ENCODE results near the gene KRTAP4-16. TPM values are rescaled to one million over a fixed set of nuclear protein-coding genes. Genes with fewer than 3 reads are reported as not detected.

KRTAP4-16 gene
- total RNA-seq, 1 experiment from 2014 or later, result not detected

- TF ChIP-seq ZNF274 (IDR thresholded peaks at IDR 0.05; ENCODE audit: low read depth, low read length) (no peak), ATF3 (IDR thresholded peaks at IDR 0.05) (no peak), REST (IDR thresholded peaks at IDR 0.05; ENCODE audit: low read depth) (no peak), SRF (IDR thresholded peaks at IDR 0.05; ENCODE audit: low read depth) (no peak)
- ATAC-seq, result no peak
- intact Hi-C loops (cut with micrococcal nuclease), result no loop called here
- Histone ChIP-seq H3K79me2 (ENCODE audit: insufficient read depth, low read length) (no peaks in the 10 kb centered on the region), H3K9ac (ENCODE audit: low read length) (0 out of 2 replicates have a peak overlapping the region, but pooled peaks have one; percentile 2), H3K27ac (ENCODE audit: low read depth, low read length) (no peak overlapping the region), H3K4me1 (ENCODE audit: control insufficient read depth in 1 of 2, insufficient read depth in 2 of 2, low read length in 2 of 2) (peaks cover 39 to 85% of the 10 kb centered on the region in 2 experiments), H3K4me2 (ENCODE audit: low read length) (no peak overlapping the region), H3K9me3 (ENCODE audit: control insufficient read depth in 1 of 2, insufficient read depth in 1 of 2, low read depth in 1 of 2, low read length in 2 of 2) (no peaks in the 10 kb centered on the region; a peak in 1 of 4 replicates), H2AFZ (ENCODE audit: low read depth, low read length, poor library complexity, severe bottlenecking) (no peak overlapping the region), H3K27me3 (ENCODE audit: insufficient read depth, low read length) (no peaks in the 10 kb centered on the region), H3K9me2 (ENCODE audit: insufficient read depth) (no peaks in the 10 kb centered on the region), H3K4me3 (replicated peaks in 1 of 2; ENCODE audit: low read depth in 1 of 2, low read length in 2 of 2) (no peak overlapping the region), H3K36me3 (ENCODE audit: control insufficient read depth in 1 of 2, insufficient read depth in 2 of 2, low read length in 2 of 2) (peaks cover 0 to 15% of the 10 kb centered on the region in 2 experiments; a peak in 1 of 4 replicates), H4K20me1 (ENCODE audit: insufficient read depth) (no peaks in the 10 kb centered on the region)
- DNase-seq (ENCODE audit: low read depth, low spot score), result no peak
- RAD21 ChIA-PET (ENCODE audit: low non-redundant PET in 1 of 2, low total read pairs in 2 of 2, uncharacterized antibody in 2 of 2, unreplicated experiment in 2 of 2), result no interaction called here
- CTCF ChIA-PET, result no interaction called here
- no TSS peak for BruUV-seq (replicated peaks)
- POLR2A ChIA-PET, result no interaction called here
These were observed 37.7 kb downstream of the KRTAP4-16 start for GRCh38 chr17:41064301-41064700.

GRCh38 chr17:41063449-41063848 is 38.6 kb downstream of the KRTAP4-16 start:
- H3K36me3 ChIP-seq (ENCODE audit: control insufficient read depth in 1 of 2, insufficient read depth in 2 of 2, low read length in 2 of 2), result peaks cover 0 to 12% of the 10 kb centered on the region in 2 experiments; a peak in 1 of 4 replicates
- no peak overlapping the region for H2AFZ ChIP-seq (ENCODE audit: low read depth, low read length, poor library complexity, severe bottlenecking)
- no peak for ATAC-seq
- ChIA-PET RAD21 (ENCODE audit: low non-redundant PET in 1 of 2, low total read pairs in 2 of 2, uncharacterized antibody in 2 of 2, unreplicated experiment in 2 of 2) (no interaction called here), POLR2A (no interaction called here), CTCF (no interaction called here)
- no peaks in the 10 kb centered on the region; a peak in 1 of 4 replicates for H3K9me3 ChIP-seq (ENCODE audit: control insufficient read depth in 1 of 2, insufficient read depth in 1 of 2, low read depth in 1 of 2, low read length in 2 of 2)
- peaks cover 47 to 88% of the 10 kb centered on the region in 2 experiments for H3K4me1 ChIP-seq (ENCODE audit: control insufficient read depth in 1 of 2, insufficient read depth in 2 of 2, low read length in 2 of 2)
- H4K20me1 ChIP-seq (ENCODE audit: insufficient read depth), result no peaks in the 10 kb centered on the region
- no peak overlapping the region for H3K4me3 ChIP-seq (replicated peaks in 1 of 2; ENCODE audit: low read depth in 1 of 2, low read length in 2 of 2)
- intact Hi-C loops (cut with micrococcal nuclease), result no loop called here
- BruUV-seq (replicated peaks), result no TSS peak
- H3K27ac ChIP-seq (ENCODE audit: low read depth, low read length), result 0 out of 2 replicates have a peak overlapping the region, but pooled peaks have one; percentile 9
- H3K9me2 ChIP-seq (ENCODE audit: insufficient read depth), result no peaks in the 10 kb centered on the region
- 0 out of 2 replicates have a peak overlapping the region, but pooled peaks have one; percentile 2 for H3K9ac ChIP-seq (ENCODE audit: low read length)
- no peak for DNase-seq (ENCODE audit: low read depth, low spot score)
- no peaks in the 10 kb centered on the region for H3K27me3 ChIP-seq (ENCODE audit: insufficient read depth, low read length)
- H3K79me2 ChIP-seq (ENCODE audit: insufficient read depth, low read length), result no peaks in the 10 kb centered on the region
- no peak overlapping the region for H3K4me2 ChIP-seq (ENCODE audit: low read length)
- TF ChIP-seq POLR2A (IDR thresholded peaks at IDR 0.05; ENCODE audit: borderline replicate concordance, extremely low read depth, insufficient read depth, insufficient read length) (no peak), ZNF274 (IDR thresholded peaks at IDR 0.05; ENCODE audit: low read depth, low read length) (no peak), YY1 (IDR thresholded peaks at IDR 0.05; ENCODE audit: extremely low read depth, insufficient replicate concordance, low read depth, low read length) (no peak), CTCF (IDR thresholded peaks at IDR 0.05 in 2 of 3, conservative IDR thresholded peaks at IDR 0.05 in 1 of 3; ENCODE audit: borderline replicate concordance in 1 of 3, insufficient read depth in 1 of 3, low read depth in 2 of 3, low read length in 2 of 3) (no peak), ZFX (IDR thresholded peaks at IDR 0.05) (no peak), REST (IDR thresholded peaks at IDR 0.05; ENCODE audit: low read depth) (no peak), TCF7L2 (IDR thresholded peaks at IDR 0.05; ENCODE audit: borderline replicate concordance, extremely low read depth, insufficient read depth, insufficient read length) (no peak)
